ENCODE data around the gene ZNF665.
"Not testable (repeated sequence)": the region's sequence is repeated elsewhere in the genome, so short reads cannot be mapped to it uniquely, and the experiment has no call there.

The ZNF665 gene

GRCh38 chr19:53192771-53193534 lies at the start of gene ZNF665:
TSS of gene ZNF665 (minus strand) at chr19:53193358. CDS start at chr19:53182898, 10,460 bp downstream.
- peak; percentile 68 for DNase-seq (ENCODE audit: low read depth)

GRCh38 chr19:53237114-53237777 lies 44.1 kb upstream of the ZNF665 start:
- DNase-seq (ENCODE audit: low read depth): no peak

DNA sequence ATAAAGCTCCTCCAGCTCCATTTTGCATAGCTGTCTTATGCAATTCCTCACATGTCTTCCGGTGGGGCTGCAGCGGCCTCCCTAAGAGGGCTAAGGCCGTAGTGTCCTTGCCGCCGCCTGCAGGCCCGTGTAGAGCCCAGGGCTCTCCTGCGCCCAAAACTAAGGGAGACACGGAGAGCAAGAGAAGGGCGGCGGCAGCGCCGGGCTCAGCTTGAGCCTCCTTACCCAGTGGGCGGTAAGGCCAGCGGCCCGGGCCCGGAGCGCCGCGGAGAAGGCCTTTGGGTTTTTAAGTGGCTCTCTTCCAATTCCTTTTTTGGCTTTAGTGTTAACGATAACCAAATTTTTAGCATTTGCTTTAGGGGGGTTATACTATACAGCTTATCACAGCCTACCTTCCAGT lies 31.4 kb upstream of the ZNF665 start:
- DNase-seq (ENCODE audit: low read depth): no peak

- not testable (repeated sequence) for DNase-seq (ENCODE audit: low read depth)
Observed at GRCh38 chr19:53222716-53223115, 29.6 kb upstream of the ZNF665 start.

- DNase-seq (ENCODE audit: low read depth): no peak
Observed at GRCh38 chr19:53212703-53213320, 19.7 kb upstream of the ZNF665 start.

- not testable (repeated sequence) for DNase-seq (ENCODE audit: low read depth)
Observed at GRCh38 chr19:53211554-53211953, 18.4 kb upstream of the ZNF665 start.

GRCh38 chr19:53196777-53197396 lies 3.7 kb upstream of the ZNF665 start:
- DNase-seq (ENCODE audit: low read depth): peak; percentile 82

DNA sequence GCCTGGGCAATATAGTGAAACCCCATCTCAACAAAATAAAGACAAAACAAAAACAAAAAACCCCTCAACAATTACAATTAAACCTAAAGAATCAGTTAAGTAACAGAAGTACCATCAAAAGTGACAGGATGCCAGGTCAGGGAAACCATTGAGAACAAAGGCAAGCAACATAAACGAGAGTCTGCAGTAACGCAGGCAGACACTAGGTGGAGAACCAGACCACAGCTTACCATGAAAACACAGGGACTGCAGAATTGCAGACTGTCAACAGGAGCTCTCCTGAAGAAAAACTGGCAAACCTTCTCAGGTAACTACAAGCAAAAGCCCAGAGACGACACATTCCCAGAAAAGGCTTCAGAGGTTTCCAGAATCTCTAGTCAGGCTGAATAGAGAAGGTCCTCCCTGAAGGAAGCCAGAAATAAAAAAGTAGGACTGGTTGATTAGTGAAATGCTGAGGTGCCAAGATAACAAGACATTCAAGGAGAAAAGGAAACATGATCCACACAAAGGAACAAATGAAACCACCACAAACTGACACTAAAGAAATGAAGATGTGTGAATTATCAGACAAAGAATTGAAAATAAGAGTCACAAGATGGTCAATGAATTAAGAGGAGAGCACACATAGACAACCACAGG lies 2.2 kb upstream of the ZNF665 start:
- DNase-seq (ENCODE audit: low read depth): peak; percentile 70

DNA sequence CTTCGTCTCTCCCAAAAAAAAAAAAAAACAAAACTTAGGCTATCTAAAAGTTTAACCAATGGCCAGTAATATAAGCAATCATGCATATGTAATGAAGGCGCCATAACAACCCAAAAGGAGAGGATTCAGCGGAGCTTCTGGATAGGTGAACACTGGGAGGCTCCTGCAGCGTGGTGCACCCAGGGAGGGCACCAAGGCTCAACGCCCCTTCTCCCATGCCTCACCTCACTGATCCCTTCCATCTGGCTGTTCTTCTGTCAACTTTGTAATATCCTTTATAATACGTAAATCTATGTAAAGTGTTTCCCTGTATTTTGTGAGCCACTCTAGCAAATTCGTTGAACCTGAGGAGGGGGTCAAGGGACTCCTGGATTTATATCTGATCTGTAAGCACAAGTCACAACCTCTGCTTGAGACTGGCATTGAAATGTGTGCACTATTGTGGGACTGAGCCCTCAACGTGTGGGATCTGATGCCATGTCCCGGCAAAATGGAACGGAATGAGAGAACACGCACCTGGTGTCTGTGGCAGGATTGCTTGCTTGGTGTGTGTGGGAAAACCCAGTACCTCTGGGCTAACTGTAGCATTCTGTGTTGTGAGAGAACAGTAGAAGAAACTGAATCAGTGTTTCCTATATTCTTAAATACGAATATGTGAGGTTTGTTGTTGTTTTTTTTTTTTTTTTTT lies 521 bp upstream of the ZNF665 start:
- DNase-seq (ENCODE audit: low read depth): no peak

DNA sequence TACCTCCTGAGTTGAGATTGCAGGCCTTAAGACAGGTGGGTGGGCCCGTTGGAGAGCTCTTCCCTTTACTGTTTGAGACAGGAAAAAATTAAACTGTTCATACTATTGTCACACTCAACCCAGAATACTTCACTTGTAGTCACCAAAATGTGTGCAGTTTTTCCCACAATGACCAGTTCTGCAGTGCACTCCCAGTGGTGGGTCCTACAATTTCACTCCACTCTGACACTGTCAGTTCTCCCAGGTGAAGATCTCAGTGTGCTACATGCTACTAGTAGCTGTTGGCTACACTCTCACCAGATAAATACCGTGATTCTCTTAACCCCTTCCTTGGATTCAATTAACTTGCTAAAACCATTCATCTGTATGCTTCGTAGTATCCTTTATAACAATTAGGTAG lies 2.9 kb downstream of the ZNF665 start:
- no peak for DNase-seq (ENCODE audit: low read depth)

GRCh38 chr19:53189691-53190198 lies 3.4 kb downstream of the ZNF665 start:
- DNase-seq (ENCODE audit: low read depth): not testable (repeated sequence)

DNA sequence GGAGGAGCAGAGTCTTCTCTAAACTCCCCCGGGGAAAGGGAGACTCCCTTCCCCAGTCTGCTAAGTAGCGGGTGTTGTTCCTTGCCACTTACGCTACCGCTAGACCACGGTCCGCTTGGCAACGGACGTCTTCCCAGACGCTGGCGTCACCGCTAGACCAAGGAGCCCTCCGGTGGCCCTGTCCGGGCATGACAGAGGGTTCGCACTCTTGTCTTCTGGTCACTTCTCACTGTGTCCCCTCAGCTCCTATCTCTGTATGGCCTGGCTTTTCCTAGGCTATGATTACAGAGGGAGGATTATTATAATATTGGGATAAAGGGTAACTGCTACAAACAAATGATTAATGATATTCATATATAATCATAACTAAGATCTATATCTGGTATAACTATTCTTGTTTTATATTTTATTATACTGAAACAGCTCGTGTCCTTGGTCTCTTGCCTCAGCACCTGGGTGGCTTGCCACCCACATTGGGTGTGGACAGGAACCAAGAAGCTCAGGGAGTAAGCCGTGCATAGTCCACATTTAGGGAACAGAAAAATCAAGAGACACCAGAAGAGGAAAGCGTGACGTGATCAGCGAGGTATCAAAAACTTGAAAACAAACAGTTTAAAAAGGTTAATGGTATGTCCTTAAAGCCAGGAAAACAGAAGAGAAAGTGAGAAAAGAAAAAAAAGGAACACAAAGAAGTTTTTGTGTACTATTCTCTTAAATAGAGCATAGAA lies 7.8 kb downstream of the ZNF665 start:
- not testable (repeated sequence) for DNase-seq (ENCODE audit: low read depth)

- DNase-seq (ENCODE audit: low read depth): no peak
Observed at GRCh38 chr19:53183146-53183764, 9.9 kb downstream of the ZNF665 start.

- no peak for DNase-seq (ENCODE audit: low read depth)
Observed at GRCh38 chr19:53182202-53182601, 11.0 kb downstream of the ZNF665 start.

DNA sequence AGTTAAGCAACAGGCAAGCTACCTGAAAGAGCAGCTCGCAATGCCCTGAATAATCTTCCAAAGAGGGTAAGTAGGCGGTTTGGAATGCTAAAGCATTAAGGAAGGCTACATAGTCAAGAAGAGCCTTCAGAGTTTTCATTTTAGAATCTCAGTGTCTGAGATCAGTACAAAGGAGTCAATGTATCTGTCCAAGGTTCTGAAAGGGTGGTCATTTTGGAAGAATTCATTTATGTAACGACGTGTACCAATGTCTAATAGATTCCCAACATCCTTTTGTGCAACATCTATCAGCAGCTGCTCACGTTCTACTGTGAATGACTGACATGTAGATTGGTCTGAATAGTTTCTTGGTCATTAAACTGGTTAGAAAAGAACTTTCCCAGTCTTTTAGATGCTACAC lies 15.2 kb downstream of the ZNF665 start:
- DNase-seq (ENCODE audit: low read depth): no peak

- no peak for DNase-seq (ENCODE audit: low read depth)
Observed at GRCh38 chr19:53172889-53173288, 20.3 kb downstream of the ZNF665 start.

GRCh38 chr19:53165691-53166091 lies 27.5 kb downstream of the ZNF665 start:
- no peak for DNase-seq (ENCODE audit: low read depth)

DNA sequence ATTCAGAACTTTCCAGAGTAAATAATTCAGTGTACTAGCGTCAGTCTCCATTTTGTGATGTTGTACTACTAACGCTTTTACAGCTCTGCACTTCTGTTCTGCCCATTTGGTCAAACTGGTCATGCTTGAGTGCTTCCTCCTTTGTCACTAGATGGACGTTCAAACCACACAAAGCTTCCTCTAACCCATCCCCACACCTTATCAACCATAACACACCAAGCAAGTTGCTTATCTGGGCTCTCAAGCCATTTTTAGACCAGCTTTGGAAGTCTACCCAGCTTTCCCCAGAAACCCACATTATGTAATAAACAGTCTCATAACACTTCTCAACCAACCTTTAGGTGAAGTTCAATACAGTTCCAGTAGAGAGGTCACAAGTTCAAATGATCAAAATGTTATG lies 32.0 kb downstream of the ZNF665 start:
- DNase-seq (ENCODE audit: low read depth): no peak

- DNase-seq (ENCODE audit: low read depth): no peak
Observed at GRCh38 chr19:53160350-53160749, 32.8 kb downstream of the ZNF665 start.

GRCh38 chr19:53158119-53158656 lies 35.0 kb downstream of the ZNF665 start:
- no peak for DNase-seq (ENCODE audit: low read depth)
